GM12878 (cell line): Measurements from ENCODE around the gene HSBP1L1. TPM values are rescaled to one million over a fixed set of nuclear protein-coding genes. Genes with fewer than 3 reads are reported as not detected.

Experiments used
- CBX3 ChIP-seq: fragments of 200-600 bp; sonication (generic); IDR thresholded peaks from 2 replicates; pipeline ENCODE4 v1.6.1; 2016; ENCODE audit warnings: low read depth, borderline replicate concordance
- CEBPZ ChIP-seq: fragments of 150-350 bp; IDR thresholded peaks from 2 replicates; pipeline ENCODE4 v1.6.1; 2016; ENCODE audit warnings: low read depth, low read length
- CREM ChIP-seq: IDR thresholded peaks from 2 replicates; pipeline ENCODE4 v1.6.1; 2014; ENCODE audit warnings: antibody characterized with exemption, low read depth
- CUX1 ChIP-seq: IDR thresholded peaks from 2 replicates; pipeline ENCODE4 v1.6.1; 2012; ENCODE audit warnings: improper control_type of control experiment, low read depth, low read length; ENCODE audit not compliant: insufficient replicate concordance
- ESRRA ChIP-seq: IDR thresholded peaks from 2 replicates; pipeline ENCODE4 v1.6.1; 2012; ENCODE audit warnings: mild to moderate bottlenecking, low read length, improper control_type of control experiment
- FOS ChIP-seq: IDR thresholded peaks from 3 replicates; pipeline ENCODE4 v1.6.1; 2011; ENCODE audit warnings: borderline replicate concordance; ENCODE audit not compliant: insufficient read length; ENCODE audit errors: extremely low read depth
- GABPA ChIP-seq: IDR thresholded peaks from 2 replicates; pipeline ENCODE4 v1.6.1; 2014; ENCODE audit warnings: antibody characterized with exemption, low read depth, mild to moderate bottlenecking, inconsistent platforms
- IKZF2 ChIP-seq, 2 experiments: fragments of 450-650 bp; IDR thresholded peaks; 2 replicates each; pipeline ENCODE4 v1.6.1; 2017; ENCODE audit warnings: mild to moderate bottlenecking in 2 of 2, moderate library complexity in 2 of 2
- NRF1 ChIP-seq: conservative IDR thresholded peaks from 2 replicates; pipeline ENCODE4 v1.6.1; 2011; ENCODE audit warnings: mild to moderate bottlenecking, low read depth, low read length, improper control_type of control experiment
- PRDM15 ChIP-seq: fragments of 450-650 bp; formaldehyde crosslinking; IDR thresholded peaks from 2 replicates; pipeline ENCODE4 v1.4.0; 2020; ENCODE audit warnings: mild to moderate bottlenecking, moderate library complexity
- RAD51 ChIP-seq: fragments of 450-650 bp; IDR thresholded peaks from 2 replicates; pipeline ENCODE4 v1.6.1; 2016; ENCODE audit warnings: moderate library complexity, mild to moderate bottlenecking, inconsistent platforms
- RCOR1 ChIP-seq: conservative IDR thresholded peaks from 2 replicates; pipeline ENCODE4 v1.6.1; 2012; ENCODE audit warnings: low read depth, low read length, improper control_type of control experiment
- RELA ChIP-seq: fragments of 450-650 bp; IDR thresholded peaks from 2 replicates; pipeline ENCODE4 v1.8.0; 2014; ENCODE audit warnings: borderline replicate concordance; ENCODE audit not compliant: partially characterized antibody
- RELB ChIP-seq: fragments of 450-650 bp; IDR thresholded peaks from 2 replicates; pipeline ENCODE4 v1.6.1; 2017; ENCODE audit warnings: low read depth, mild to moderate bottlenecking, moderate library complexity
- YBX1 ChIP-seq: fragments of 450-650 bp; IDR thresholded peaks from 2 replicates; pipeline ENCODE4 v1.6.1; 2016; ENCODE audit warnings: antibody characterized with exemption
- polyA plus RNA-seq, 11 experiments: library from polyadenylated mRNA; depleted of rRNA in 4 of 11; unstranded in 6 of 11; stranded (reverse) in 5 of 11; fragments of >200 nt; fragmentation: Nextera tagmentation in 4 of 11; fragmentation: Illumina TruSeq in 1 of 11; extraction: Ambion mirVana in 4 of 11; extraction: Trizol in 1 of 11; gene quantifications; 1 replicate in 1 of 11; 2 replicates in 10 of 11; pipeline versions ENCODE4 v1.2.1 to v1.2.3, GENCODE V29; 2011 to 2016; ENCODE audit warnings: inconsistent platforms in 2 of 11, missing spikeins in 2 of 11, low read depth in 1 of 11
- total RNA-seq, 4 experiments: library from RNA; depleted of rRNA in 3 of 4; stranded (reverse); fragments of >200 nt in 3 of 4; fragmentation: Illumina TruSeq in 1 of 4; extraction: Trizol in 1 of 4; gene quantifications; 2 replicates each; pipeline versions ENCODE4 v1.2.1 to v1.2.3, GENCODE V29; 2013 to 2021

HSBP1L1 gene
- total and polyA plus RNA-seq, 10 of the 15 experiments (the other 5 are each of a cell fraction or from before 2014, with no cell fraction given) = 0.97 to 14.0 (median 6.9) TPM; not detected in 1

- TF ChIP-seq CEBPZ (no peak), CBX3 (no peak), CUX1 (no peak), RELB (peak; percentile 94), CREM (peak; percentile 78), PRDM15 (no peak), FOS (no peak), IKZF2 (IDR thresholded peaks at IDR 0.05) (peak; percentile 75 to 78), GABPA (no peak), YBX1 (no peak), RAD51 (no peak), RCOR1 (no peak), ESRRA (no peak), NRF1 (no peak), RELA (peak; percentile 75)
These were observed 1.4 kb upstream of the HSBP1L1 start (continued) for GRCh38 chr18:79962835-79963657.
